ENCODE measurements around the gene TMEM50A.
"Not testable (repeated sequence)": the region's sequence is repeated elsewhere in the genome, so short reads cannot be mapped to it uniquely, and the experiment has no call there.

Gene TMEM50A

GRCh38 chr1:25337483-25338187, 499 bp upstream of the TMEM50A start:
- peak; percentile 21 for DNase-seq

DNA sequence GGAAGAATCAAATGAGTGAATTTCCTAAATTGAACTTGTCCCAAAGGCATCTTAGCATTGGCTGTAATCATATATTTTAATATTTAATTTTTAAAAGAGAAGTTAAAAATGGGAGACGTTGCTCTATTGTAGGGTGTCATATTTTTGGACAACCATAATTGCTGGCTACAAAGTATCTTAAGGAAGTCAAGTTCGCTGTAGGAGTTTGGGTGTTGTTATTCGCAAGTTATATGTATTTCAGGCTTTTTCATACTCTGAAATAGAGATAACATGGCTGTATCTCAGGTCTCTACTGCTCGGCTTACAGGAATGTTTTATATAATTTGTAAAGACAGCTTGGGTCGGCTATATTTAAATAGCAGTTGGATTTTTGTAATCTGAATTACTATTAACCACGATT, 852 bp downstream of the TMEM50A start:
- no peak for DNase-seq

DNA sequence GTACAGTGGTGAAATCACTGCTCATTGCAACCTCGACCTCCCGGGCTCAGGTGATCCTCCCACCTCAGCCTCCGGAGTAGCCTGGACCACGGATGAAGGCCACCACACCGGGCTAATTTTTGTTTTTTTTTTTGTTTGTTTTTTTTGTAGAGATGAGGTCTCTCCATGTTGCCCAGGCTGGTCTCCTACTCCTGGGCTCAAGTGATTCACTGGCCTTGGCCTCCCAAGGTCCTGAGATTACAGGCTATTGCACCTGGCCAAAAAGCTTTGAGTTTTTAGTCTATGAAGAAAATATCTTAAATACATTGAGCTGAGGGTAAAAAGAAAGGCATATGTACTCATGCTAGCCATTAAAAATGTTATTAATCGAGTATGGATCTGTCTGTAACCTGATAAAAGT, 3.6 kb downstream of the TMEM50A start:
- DNase-seq = no peak

GRCh38 chr1:25342846-25343245, 4.7 kb downstream of the TMEM50A start:
- no peak for DNase-seq

- DNase-seq = no peak
Observed at GRCh38 chr1:25343872-25344271, 5.7 kb downstream of the TMEM50A start.

DNA sequence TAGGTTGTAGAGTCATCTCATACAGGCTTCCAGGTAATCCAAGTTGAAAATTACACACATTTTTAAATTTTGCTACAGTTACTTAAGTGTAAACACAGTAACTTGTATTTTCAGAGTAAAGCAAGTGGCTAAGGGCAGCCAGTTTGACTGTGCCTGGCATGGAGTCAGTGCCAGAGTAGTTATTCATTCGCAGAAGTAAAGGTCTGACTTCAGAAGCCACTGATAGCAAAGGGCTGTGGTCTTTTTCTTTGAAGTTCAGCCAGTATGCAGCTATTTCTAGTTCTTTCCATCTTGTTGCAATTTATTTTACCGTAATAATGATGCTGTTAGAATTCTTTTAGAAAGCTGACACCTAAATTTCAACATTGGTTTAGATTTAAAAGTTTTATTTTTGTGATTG, 9.4 kb downstream of the TMEM50A start:
- DNase-seq = no peak

- DNase-seq = no peak
Observed at GRCh38 chr1:25349606-25350005, 11.5 kb downstream of the TMEM50A start.

DNA sequence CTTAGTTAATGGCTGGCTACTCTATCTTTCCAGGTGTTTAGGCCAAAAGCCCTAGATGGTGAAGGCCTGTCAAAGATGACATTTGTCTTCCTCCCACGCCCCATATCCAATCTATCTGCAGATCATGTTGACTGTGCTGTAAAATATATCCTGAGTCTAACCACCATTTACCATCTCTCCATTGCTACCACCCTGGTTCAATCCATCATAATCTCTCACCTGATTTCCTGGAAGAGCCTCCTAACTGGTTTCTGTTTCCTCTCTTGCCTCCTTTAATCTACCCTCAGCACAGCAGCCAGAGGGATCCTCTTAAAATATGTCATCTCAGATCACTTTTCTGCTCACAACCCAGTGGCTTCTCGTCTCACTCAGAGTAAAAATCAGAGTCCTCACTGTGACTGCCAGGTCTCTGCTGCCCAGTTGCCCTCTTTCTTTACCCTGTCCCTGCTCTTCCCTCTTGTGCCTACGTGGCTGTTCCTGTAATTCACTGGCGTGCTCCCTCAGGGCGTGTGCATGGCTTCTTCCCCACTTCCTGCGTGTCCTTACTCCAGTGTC, 17.8 kb downstream of the TMEM50A start:
- no peak for DNase-seq

- no peak for DNase-seq
Observed at GRCh38 chr1:25356441-25356840, 18.3 kb downstream of the TMEM50A start.

DNA sequence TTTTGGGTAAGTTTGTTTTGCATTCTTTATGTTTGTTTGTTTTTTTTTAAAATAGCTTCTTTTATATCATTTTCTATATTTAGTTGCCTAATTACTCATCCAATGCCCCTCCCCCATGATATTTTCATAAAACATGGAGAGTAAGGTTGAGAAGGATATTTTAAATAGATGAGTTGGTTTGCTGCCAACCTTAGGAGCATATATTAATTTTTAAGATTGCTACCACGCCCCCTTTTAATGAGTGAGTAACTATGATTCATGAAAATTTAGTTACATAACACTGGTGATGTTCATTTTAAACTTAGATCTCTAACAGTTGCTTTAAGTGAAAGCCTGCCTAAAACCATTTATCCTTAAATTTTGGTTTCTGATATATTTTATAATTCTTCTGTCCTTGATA, 18.7 kb downstream of the TMEM50A start:
- no peak for DNase-seq

- no peak for DNase-seq
Observed at GRCh38 chr1:25360596-25361581, 22.8 kb downstream of the TMEM50A start.

DNA sequence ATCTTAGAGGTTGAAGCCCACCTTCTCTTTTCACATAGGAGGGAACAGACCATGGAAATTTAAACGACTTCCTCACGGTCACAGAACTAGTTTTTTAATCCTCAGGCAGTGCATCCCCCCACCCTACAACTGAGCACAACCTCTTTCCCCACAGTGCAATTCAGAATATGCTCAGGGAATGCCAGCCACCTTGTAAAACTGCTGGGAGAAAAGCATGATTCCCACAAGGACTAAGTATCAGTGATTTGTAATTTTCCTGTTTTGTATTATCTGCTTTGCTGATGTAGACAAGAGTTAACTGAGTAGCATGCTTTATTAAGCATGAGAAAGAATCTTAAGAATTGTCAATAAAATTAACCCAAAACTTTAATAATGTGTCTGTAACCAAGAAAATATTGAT, 23.8 kb downstream of the TMEM50A start:
- no peak for DNase-seq

GRCh38 chr1:25362634-25363559, 24.8 kb downstream of the TMEM50A start:
- not testable (repeated sequence) for DNase-seq

DNA sequence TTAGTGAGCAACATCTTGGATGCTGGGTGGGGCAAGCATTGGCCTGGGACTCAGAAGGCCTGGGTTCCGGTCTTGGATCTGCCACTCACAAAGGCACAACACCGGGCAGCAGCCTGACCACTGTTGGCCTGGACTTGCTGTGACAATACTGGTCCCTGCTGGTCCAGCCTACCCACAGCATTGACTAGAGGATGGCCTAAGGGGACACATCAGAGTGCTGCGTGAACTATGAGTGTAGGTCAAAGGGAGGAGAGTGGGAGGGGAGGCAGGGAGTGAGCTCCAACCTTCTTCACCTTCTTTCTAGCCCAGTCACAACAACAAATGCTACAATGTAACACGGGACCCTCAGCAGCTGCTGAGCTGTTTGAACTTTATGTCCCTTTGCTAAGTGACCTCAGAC, 31.1 kb downstream of the TMEM50A start:
- DNase-seq = no peak

DNA sequence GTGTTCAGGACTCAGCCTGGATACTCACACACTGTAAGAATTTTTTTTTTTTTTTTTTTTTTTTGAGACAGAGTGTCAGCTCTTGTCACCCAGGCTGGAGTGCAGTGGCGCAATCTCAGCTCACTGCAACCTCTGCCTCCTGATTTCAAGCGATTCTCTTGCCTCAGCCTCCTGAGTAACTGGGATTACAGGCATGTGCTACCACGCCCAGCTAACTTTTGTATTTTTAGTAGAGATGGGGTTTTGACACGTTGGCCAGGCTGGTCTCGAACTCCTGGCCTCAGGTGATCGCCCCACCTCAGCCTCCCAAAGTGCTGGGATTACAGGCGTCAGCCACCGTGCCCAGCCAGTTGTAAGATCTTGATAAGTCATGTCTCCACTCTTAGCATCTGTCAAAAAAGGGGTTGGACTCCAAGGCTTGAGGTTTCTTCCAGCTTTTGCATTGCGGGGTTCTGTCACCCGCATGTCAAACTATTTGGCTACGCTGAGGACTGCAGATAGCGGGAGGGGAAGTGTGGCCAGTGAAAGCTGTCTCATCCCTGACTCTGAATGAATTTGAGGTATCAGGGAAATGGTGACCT, 31.6 kb downstream of the TMEM50A start:
- DNase-seq = not testable (repeated sequence)

- not testable (repeated sequence) for DNase-seq
Observed at GRCh38 chr1:25371757-25372156, 33.6 kb downstream of the TMEM50A start.

DNA sequence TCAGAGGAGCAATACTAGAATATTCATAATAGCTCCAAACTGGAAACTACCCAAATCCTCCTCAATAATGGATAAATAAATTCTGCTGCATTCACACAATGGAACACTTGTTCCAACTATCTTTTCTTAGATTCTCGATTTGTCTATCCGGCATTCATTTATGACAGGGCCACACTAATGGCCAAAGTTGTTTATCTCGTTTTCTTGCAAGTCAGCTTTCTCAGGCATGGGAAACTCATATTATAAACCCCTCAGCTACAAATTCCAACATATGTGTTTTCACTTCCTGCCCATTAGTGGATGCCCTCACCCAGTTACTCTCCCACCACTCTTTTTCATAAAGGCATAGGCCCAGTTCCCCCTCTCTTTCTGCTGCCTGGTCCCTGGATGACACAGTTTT, 40.2 kb downstream of the TMEM50A start:
- not testable (repeated sequence) for DNase-seq

DNA sequence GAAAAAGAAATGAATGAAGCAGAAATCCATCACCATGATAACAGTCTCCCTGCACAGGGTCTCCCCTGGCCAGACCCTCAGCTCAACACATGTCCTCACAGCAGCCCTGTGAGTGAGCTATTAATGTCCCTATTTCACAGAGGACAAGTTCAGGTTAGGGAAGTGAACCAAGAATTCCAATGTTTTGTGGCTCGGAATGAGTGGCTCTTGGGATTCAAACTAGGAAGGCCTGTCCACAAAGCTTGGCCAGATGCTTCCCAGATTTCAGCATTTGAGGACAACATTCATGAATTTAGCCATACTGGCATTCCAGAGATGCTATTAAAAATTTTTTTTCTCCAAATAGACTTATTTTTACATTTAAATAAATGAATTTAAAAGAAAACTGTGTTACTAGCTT, 44.4 kb downstream of the TMEM50A start:
- not testable (repeated sequence) for DNase-seq

DNA sequence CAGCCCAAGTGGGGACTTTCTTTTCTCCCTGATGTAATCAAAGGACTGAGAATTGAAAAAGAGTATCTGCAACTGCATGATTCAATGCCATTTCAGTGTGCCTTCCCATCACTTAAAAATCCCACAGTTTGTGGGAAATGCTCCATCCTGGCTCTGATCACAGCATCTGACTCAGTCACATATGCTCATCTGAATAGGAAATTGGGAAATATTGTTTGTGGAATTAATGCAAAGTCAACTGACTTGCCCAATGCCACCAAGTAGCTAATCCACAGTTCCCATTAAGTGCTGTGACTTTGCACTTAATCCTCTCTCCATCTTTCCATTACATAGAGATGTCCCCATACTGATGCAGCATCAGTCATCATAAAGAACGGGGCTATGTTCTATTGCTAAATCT, 45.0 kb downstream of the TMEM50A start:
- not testable (repeated sequence) for DNase-seq

GRCh38 chr1:25383875-25384274, 45.7 kb downstream of the TMEM50A start:
- not testable (repeated sequence) for DNase-seq

DNA sequence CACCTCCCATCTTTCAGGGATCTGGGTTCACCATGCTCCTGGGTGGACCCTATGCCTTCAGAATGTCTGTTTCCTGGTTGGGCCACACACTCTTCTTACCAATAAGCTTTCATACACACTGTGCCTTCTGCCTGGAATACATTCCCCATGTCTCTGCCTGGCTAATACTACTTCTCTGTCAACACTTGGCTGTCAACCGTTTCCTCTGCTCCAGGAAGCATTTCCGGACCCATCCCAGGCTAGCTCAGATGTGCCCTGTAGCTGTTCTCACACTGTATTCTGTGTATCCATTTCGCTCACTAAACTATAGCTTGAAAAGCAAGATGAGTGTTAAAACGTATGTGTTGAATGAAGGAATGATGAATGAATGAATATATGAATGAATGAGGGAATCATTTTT, 49.0 kb downstream of the TMEM50A start:
- not testable (repeated sequence) for DNase-seq

- not testable (repeated sequence) for DNase-seq
Observed at GRCh38 chr1:25388691-25389090, 50.6 kb downstream of the TMEM50A start.

Measured in activated effector memory CD4-positive, alpha-beta T cell treated with Interleukin-2 at 50 U/mL for 16 hours (primary cell).